ENCODE results near the gene ARHGEF4. TPM values are rescaled to one million over a fixed set of nuclear protein-coding genes. Genes with fewer than 3 reads are reported as not detected.

ARHGEF4 gene
- not detected for total RNA-seq (2013)
- polyA plus RNA-seq (under 1 TPM in 1 of 3 donors, not detected in 2; 0.05 TPM), polyA minus RNA-seq (0.28 and 0.40 TPM in 2 replicates), total RNA-seq (0 to 1.2 (median 0.08) reads per million in 11 experiments)

GRCh38 chr2:130836501-130837174 is at the start of gene ARHGEF4:
Gene ARHGEF4, plus strand, starts transcription at chr2:130836914. Its CDS starts 40 bp downstream, at chr2:130836954.
- Histone ChIP-seq H3K79me2 (ENCODE audit: insufficient read depth, low read length) (no peaks in the 10 kb centered on the region), H3K9ac (ENCODE audit: insufficient read depth, low read length, poor library complexity, severe bottlenecking) (no peak within 1 kb of the TSS), H3K4me1 (ENCODE audit: control insufficient read depth in 1 of 2, insufficient read depth in 2 of 2, low read length in 2 of 2) (no peaks in the 10 kb centered on the region), H3K27me3 (ENCODE audit: control insufficient read depth in 2 of 2, insufficient read depth in 2 of 2, low read length in 2 of 2) (peaks cover 14 to 33% of the 10 kb centered on the region in 2 donors), H2AFZ (ENCODE audit: insufficient read depth, low read depth, low read length, poor library complexity, severe bottlenecking) (no peak within 1 kb of the TSS), H3K4me3 (replicated peaks in 1 of 3; ENCODE audit: low read depth in 2 of 3, low read length in 3 of 3) (no peak within 1 kb of the TSS), H4K20me1 (ENCODE audit: insufficient read depth, low read length) (no peaks in the 10 kb centered on the region), H3K36me3 (replicated peaks in 1 of 2; ENCODE audit: control insufficient read depth in 1 of 2, insufficient read depth in 2 of 2, low read length in 2 of 2) (no peaks in the 10 kb centered on the region), H3K9me3 (replicated peaks in 1 of 2; ENCODE audit: control insufficient read depth in 1 of 2, insufficient read depth in 1 of 2, low read length in 2 of 2) (no peaks in the 10 kb centered on the region), H3K4me2 (replicated peaks; ENCODE audit: extremely low read depth, low read length, poor library complexity, severe bottlenecking) (peak within 1 kb of the TSS; percentile 41), H3K27ac (ENCODE audit: low read depth in 1 of 2, low read length in 2 of 2) (no peak within 1 kb of the TSS)
- no peak for DNase-seq
- H3K27ac Mint-ChIP-seq = no peak within 1 kb of the TSS
- H3K36me3 Mint-ChIP-seq = no peaks in the 10 kb centered on the region
- H3K4me3 Mint-ChIP-seq = peak within 1 kb of the TSS in 1 of 2 donors; percentile 80
- H3K4me1 Mint-ChIP-seq = no peaks in the 10 kb centered on the region
- H3K9me3 Mint-ChIP-seq = no peaks in the 10 kb centered on the region
- peaks cover 41 to 54% (median 44%) of the 10 kb centered on the region in 3 donors for H3K27me3 Mint-ChIP-seq (ENCODE audit: low read depth in 3 of 3)
- no peak for TF ChIP-seq CTCF (IDR thresholded peaks at IDR 0.05)
- WGBS (ENCODE audit: insufficient coverage) = 7% methylated on average over 70 of the region's 70 CpGs
- intact Hi-C loops (cut with micrococcal nuclease) = no loop called here

- no peak for TF ChIP-seq CTCF (IDR thresholded peaks at IDR 0.05)
- Histone ChIP-seq H2AFZ (ENCODE audit: insufficient read depth, low read depth, low read length, poor library complexity, severe bottlenecking) (no peak overlapping the region), H3K27me3 (ENCODE audit: control insufficient read depth in 2 of 2, insufficient read depth in 2 of 2, low read length in 2 of 2) (no peaks in the 10 kb centered on the region), H3K27ac (ENCODE audit: low read depth in 1 of 2, low read length in 2 of 2) (no peak overlapping the region), H3K9ac (ENCODE audit: insufficient read depth, low read length, poor library complexity, severe bottlenecking) (no peak overlapping the region), H3K79me2 (ENCODE audit: insufficient read depth, low read length) (no peaks in the 10 kb centered on the region), H3K36me3 (replicated peaks in 1 of 2; ENCODE audit: control insufficient read depth in 1 of 2, insufficient read depth in 2 of 2, low read length in 2 of 2) (no peaks in the 10 kb centered on the region), H4K20me1 (ENCODE audit: insufficient read depth, low read length) (no peaks in the 10 kb centered on the region), H3K9me3 (replicated peaks in 1 of 2; ENCODE audit: control insufficient read depth in 1 of 2, insufficient read depth in 1 of 2, low read length in 2 of 2) (no peaks in the 10 kb centered on the region), H3K4me1 (ENCODE audit: control insufficient read depth in 1 of 2, insufficient read depth in 2 of 2, low read length in 2 of 2) (no peaks in the 10 kb centered on the region), H3K4me2 (replicated peaks; ENCODE audit: extremely low read depth, low read length, poor library complexity, severe bottlenecking) (no peak overlapping the region), H3K4me3 (replicated peaks in 1 of 3; ENCODE audit: low read depth in 2 of 3, low read length in 3 of 3) (no peak overlapping the region)
- intact Hi-C loops (cut with micrococcal nuclease) = no loop called here
- H3K4me1 Mint-ChIP-seq = no peaks in the 10 kb centered on the region
- H3K27me3 Mint-ChIP-seq (ENCODE audit: low read depth in 3 of 3) = peaks cover 5 to 10% (median 6%) of the 10 kb centered on the region in 3 donors
- WGBS (ENCODE audit: insufficient coverage) = 88% methylated on average over 12 of the region's 17 CpGs
- peaks cover 0 to 5% (median 0%) of the 10 kb centered on the region in 7 donors for H3K9me3 Mint-ChIP-seq
- no peak overlapping the region for H3K4me3 Mint-ChIP-seq
- H3K27ac Mint-ChIP-seq = no peak overlapping the region
- H3K36me3 Mint-ChIP-seq = no peaks in the 10 kb centered on the region
- no peak for DNase-seq
These were observed 48.9 kb upstream of the ARHGEF4 start for GRCh38 chr2:130787841-130788240.

Measured in CD14-positive monocyte (primary cell).